Omental fat pad (tissue), 4 donors: Measurements from ENCODE around the gene HTR2C. TPM values are rescaled to one million over a fixed set of nuclear protein-coding genes. Genes with fewer than 3 reads are reported as not detected.
"Not testable (repeated sequence)": the region's sequence is repeated elsewhere in the genome, so short reads cannot be mapped to it uniquely, and the experiment has no call there.

Source experiments
- ATAC-seq: fragments of 150-250 bp; one replicate; pipeline ENCODE4 v1.9.1; 2016; ENCODE audit warnings: mild to moderate bottlenecking, moderate library complexity; ENCODE audit not compliant: low FRiP score
- DNase-seq: peaks from one replicate; pipeline ENCODE4 v3.0.0-alpha.2; 2019; ENCODE audit warnings: low spot score
- small RNA-seq: library from RNA; depleted of rRNA; stranded (forward); fragments of <200 nt; gene quantifications from one replicate; pipeline ENCODE3, GENCODE V24; 2016
- total RNA-seq, 4 donors: library from RNA; depleted of rRNA; stranded (reverse); fragments of >200 nt; gene quantifications; one replicate each; pipeline ENCODE4 v1.1.0, GENCODE V29; 2016
- TF ChIP-seq, protein P1 (sequence below), 3 donors: fragments of 450-650 bp; IDR thresholded peaks; one replicate each; pipeline ENCODE4 v1.5.1; 2016 to 2017; ENCODE audit warnings: antibody characterized with exemption in 3 of 3, mild to moderate bottlenecking in 3 of 3, moderate library complexity in 2 of 3

HTR2C gene
- total RNA-seq, 4 donors from 2014 or later, result not detected

DNA sequence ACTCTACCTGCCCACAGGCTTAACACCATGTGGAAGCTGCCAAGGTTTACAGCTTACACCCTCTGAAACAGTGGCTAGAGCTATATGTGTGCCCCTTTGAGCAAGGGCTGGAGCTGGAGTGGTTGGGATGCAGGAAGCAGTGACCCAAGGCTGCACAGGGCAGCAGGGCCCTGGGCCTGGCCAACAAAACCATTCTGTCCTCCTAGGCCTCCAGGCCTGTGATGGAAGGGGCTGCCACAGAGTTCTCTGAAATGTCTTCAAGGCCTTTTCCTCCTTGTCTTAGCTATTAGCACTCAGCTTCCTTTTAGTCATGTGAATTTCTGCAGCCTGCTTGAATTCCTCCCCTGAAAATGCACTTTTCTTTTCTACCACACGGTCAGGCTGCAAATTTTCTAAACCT, 348.7 kb downstream of the HTR2C start:
- DNase-seq, result no peak
- ATAC-seq, result no peak
- TF ChIP-seq, protein P1, sequence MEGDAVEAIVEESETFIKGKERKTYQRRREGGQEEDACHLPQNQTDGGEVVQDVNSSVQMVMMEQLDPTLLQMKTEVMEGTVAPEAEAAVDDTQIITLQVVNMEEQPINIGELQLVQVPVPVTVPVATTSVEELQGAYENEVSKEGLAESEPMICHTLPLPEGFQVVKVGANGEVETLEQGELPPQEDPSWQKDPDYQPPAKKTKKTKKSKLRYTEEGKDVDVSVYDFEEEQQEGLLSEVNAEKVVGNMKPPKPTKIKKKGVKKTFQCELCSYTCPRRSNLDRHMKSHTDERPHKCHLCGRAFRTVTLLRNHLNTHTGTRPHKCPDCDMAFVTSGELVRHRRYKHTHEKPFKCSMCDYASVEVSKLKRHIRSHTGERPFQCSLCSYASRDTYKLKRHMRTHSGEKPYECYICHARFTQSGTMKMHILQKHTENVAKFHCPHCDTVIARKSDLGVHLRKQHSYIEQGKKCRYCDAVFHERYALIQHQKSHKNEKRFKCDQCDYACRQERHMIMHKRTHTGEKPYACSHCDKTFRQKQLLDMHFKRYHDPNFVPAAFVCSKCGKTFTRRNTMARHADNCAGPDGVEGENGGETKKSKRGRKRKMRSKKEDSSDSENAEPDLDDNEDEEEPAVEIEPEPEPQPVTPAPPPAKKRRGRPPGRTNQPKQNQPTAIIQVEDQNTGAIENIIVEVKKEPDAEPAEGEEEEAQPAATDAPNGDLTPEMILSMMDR (IDR thresholded peaks at IDR 0.05), result no peak

DNA sequence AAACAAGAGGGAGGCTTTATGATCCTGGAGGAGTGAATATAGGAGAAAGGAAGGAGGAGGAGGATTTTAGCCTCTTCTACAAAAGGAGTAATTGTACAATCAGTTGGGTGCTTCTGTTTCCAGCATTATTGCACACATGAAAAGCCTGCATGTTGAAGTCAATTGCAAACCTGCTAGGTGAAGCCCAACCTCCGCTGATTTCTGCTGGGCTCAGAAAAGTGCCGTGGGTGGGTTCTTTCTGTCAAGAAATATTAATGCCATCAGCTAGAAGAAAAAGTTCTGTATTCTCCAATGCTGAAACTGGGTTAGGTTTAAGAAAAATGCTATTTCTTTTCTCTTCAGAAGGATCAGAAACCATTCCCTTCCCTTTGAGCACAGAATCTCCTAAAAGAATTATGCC, 349.4 kb downstream of the HTR2C start:
- ATAC-seq, DNase-seq: not testable (repeated sequence)

DNA sequence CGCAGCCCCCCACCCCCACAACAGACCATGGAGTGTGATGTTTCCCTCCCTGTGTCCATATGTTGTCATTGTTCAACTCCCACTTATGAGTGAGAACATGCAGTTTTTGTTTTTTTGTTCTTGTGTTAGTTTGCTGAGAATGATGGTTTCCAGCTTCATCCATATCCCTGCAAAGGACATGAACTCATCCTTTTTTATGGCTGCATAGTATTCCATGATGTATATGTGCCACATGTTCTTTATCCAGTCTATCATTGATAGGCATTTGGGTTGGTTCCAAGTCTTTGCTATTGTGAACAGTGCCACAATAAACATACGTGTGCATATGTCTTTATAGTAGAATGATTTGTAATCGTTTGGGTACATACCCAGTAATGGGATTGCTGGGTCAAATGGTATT, 353.2 kb downstream of the HTR2C start:
- not testable (repeated sequence) for DNase-seq, ATAC-seq

DNA sequence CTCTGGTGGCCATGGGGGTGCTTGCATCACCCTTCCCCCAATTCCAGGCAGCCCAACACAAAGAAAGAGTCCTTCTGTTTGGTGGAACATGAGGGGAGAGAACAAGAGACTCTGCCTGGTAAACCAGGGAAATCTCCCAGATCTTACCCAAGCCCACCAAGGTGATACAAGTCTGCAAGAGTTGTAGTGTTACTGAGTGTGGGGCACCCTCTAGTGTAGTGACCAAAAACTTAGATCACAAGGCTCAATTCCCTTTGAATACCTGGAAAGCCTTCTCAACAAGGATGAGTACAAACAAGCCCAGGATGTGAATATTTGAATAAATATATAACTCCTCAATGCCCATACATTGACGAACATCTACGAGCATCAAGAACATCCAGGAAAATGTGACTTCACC, 368.8 kb downstream of the HTR2C start:
- no peak for ATAC-seq
- no peak for DNase-seq
- TF ChIP-seq, protein P1 (IDR thresholded peaks at IDR 0.05), result no peak

Small RNA genes within 50 kb of the gene (small RNA-seq; reads per million reads assigned to genes)
- gene AL355812.1 (not detected), gene MIR1264 (not detected), gene MIR1298 (not detected), gene MIR1911 (not detected), gene MIR1912 (not detected), gene MIR448 (not detected), gene MIR764 (not detected), gene SNORA35 (not detected)
